Central memory CD4-positive, alpha-beta T cell (primary cell): Measurements from ENCODE around the gene C6orf47.

Experiments
- DNase-seq: peaks from one replicate; pipeline ENCODE4 v3.0.0; 2022

C6orf47 gene

GRCh38 chr6:31632279-31632946, 28.2 kb downstream of the C6orf47 start:
- DNase-seq, result no peak

- no peak for DNase-seq
These were observed 28.8 kb downstream of the C6orf47 start for GRCh38 chr6:31631681-31632278.

- no peak for DNase-seq
These were observed 29.4 kb downstream of the C6orf47 start for GRCh38 chr6:31631209-31631608.

DNA sequence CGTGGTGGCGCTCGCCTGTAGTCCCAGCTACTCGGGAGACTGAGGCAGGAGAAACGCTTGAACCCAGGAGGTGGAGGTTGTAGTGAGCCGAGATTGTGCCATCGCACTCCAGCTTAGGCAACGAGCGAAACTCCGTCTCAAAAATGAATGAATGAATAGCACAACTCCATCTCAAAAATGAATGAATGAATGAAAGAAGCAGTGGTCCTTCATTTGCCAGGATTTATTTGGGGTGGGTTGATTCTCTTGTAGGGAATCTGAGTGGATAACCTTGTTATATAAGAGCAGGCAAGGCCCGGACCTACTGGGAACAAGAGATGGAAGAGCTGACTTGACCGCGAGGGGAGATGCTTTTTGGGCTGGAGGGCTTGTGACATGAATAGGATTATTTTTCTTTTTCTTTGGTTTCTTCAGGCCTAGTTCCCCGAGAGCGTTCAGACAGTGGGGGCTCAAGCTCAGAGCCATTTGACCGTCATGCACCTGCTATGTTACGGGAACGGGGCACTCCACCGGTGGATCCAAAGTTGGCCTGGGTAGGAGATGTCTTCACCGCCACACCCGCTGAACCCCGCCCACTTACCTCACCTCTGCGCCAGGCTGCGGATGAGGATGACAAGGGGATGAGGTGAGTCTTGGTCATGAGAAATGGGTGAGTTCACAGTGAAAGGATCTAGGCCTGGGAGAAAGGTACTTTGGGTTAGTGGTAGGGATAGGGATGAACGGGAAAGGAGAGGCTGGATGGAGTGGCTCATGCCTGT, 30.2 kb downstream of the C6orf47 start:
- DNase-seq, result no peak

GRCh38 chr6:31629014-31629413, 31.6 kb downstream of the C6orf47 start:
- no peak for DNase-seq

DNA sequence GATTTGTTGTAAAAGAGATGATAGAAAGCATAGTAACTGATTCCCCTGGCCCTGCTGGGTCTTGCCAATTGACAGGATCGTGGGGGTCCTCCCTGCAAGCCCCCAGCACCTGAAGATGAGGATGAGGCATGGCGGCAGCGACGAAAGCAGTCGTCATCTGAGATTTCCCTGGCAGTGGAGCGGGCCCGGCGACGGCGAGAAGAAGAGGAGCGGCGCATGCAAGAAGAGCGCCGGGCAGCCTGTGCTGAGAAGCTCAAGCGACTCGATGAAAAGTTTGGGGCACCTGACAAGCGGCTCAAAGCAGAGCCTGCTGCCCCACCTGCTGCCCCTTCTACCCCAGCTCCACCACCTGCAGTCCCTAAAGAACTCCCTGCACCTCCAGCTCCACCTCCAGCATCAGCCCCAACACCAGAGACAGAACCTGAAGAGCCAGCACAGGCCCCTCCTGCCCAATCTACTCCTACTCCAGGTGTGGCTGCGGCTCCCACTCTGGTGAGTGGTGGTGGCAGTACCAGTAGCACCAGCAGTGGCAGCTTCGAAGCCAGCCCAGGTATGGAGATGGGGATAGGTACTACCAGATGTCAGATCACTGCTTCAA, 32.8 kb downstream of the C6orf47 start:
- no peak for DNase-seq

GRCh38 chr6:31626952-31627351, 33.6 kb downstream of the C6orf47 start:
- no peak for DNase-seq

- DNase-seq, result no peak
These were observed 36.5 kb downstream of the C6orf47 start for GRCh38 chr6:31624070-31624469.

- DNase-seq, result no peak
These were observed 37.9 kb downstream of the C6orf47 start for GRCh38 chr6:31622684-31623091.

- no peak for DNase-seq
These were observed 38.6 kb downstream of the C6orf47 start for GRCh38 chr6:31621991-31622390.

DNA sequence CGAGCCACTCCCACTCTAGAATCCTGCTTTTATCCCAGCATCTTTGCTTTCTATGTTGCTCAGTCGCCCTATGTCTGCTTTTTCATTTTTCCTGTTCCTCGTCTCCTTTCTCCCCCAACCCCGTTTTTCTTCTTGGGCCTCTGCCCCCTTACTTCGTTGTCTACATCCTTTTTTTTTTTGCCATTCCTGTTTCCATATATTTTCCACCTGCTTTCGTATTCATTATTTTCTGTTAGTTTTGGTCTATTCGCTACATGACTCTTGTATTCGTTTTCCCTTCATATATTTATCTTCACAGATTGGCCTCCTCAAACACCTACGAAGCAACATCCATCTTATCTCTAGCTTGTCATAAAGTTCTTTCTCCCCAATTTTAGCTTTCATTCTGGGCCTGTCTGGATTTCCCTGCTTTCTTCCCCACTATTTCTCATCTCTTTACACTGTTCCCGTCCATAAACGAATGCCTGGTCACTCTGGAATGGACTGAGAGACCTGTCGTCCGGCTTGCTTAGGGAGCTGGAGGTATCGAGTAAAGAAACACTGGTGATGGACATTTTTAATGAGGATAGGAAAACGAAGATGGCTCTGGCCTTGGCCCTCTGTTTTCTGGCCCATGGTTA, 39.1 kb downstream of the C6orf47 start:
- DNase-seq, result no peak

GRCh38 chr6:31620586-31621319, 39.8 kb downstream of the C6orf47 start, which contains the start of gene PRRC2A:
TSS of gene PRRC2A (plus strand) at chr6:31620715. CDS start at chr6:31622790, 2,075 bp downstream.
- DNase-seq, result no peak

- peak; percentile 97 for DNase-seq
These were observed 40.6 kb downstream of the C6orf47 start for GRCh38 chr6:31619805-31620585.

DNA sequence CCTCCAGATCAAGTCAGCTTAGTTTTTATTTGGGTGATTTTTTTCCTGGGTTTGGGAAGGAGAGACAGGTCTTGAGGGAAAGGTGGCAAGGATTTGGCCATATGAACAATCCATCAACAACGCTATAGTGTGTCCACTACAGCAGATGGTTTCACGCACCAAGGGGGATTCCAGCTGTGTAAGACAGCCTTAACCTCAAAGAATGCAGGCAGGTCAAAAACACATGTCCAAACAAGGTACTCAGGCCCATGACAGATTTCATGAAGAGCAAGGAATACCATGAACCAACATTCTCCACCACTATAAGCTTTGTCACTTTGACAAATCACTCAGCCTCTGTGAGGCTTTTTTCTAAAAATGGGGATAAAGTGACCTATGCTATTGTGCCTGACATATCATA, 43.6 kb downstream of the C6orf47 start:
- no peak for DNase-seq

GRCh38 chr6:31615748-31616147, 44.8 kb downstream of the C6orf47 start:
- DNase-seq, result no peak

GRCh38 chr6:31614684-31615578, 45.6 kb downstream of the C6orf47 start, which contains the start of gene AIF1:
TSS of gene AIF1 (plus strand) at chr6:31615234. CDS start at chr6:31615330, 96 bp downstream.
- no peak for DNase-seq

- no peak for DNase-seq
These were observed 46.4 kb downstream of the C6orf47 start for GRCh38 chr6:31614075-31614619.

DNA sequence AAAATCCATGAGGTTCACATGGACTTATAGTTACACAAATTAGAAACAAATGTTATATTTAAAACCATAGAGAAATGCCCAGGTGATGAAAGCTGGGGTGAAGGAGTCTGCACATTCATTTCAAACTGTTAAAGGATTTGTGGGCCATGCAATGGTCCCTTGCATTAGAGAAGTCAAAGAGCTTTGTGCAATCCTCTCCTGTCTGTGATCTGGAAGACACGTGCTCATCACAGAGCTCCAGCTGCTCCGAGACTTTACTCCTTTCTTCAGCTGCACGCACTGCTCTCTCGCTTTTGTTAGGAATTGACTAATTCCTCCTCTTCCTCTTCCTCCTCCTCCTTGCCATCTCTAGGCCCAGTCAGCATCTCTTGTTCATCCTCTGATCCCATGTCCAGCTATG, 49.6 kb downstream of the C6orf47 start:
- DNase-seq, result no peak

- no peak for DNase-seq
These were observed 50.8 kb downstream of the C6orf47 start for GRCh38 chr6:31609519-31610406.
